Coronary artery (tissue), 2 donors: Measurements from ENCODE around the gene TERT.
"Not testable (repeated sequence)": the region's sequence is repeated elsewhere in the genome, so short reads cannot be mapped to it uniquely, and the experiment has no call there.

Source experiments
- DNase-seq: peaks from one replicate; pipeline ENCODE4 v3.0.0-alpha.2; 2017; ENCODE audit warnings: low spot score
- H3K27ac ChIP-seq, 2 donors: fragments of 200-600 bp; sonication (generic); one replicate each; pipeline ENCODE4 v1.5.1; 2016 to 2019
- H3K4me3 ChIP-seq: fragments of 200-600 bp; sonication (generic); 2 replicates; pipeline ENCODE4 v1.5.1; 2016; ENCODE audit warnings: mild to moderate bottlenecking, moderate library complexity
- CTCF ChIP-seq: fragments of 200-600 bp; sonication (generic); IDR thresholded peaks from one replicate; pipeline ENCODE4 v1.5.1; 2019; ENCODE audit warnings: antibody characterized with exemption

The TERT gene

DNA sequence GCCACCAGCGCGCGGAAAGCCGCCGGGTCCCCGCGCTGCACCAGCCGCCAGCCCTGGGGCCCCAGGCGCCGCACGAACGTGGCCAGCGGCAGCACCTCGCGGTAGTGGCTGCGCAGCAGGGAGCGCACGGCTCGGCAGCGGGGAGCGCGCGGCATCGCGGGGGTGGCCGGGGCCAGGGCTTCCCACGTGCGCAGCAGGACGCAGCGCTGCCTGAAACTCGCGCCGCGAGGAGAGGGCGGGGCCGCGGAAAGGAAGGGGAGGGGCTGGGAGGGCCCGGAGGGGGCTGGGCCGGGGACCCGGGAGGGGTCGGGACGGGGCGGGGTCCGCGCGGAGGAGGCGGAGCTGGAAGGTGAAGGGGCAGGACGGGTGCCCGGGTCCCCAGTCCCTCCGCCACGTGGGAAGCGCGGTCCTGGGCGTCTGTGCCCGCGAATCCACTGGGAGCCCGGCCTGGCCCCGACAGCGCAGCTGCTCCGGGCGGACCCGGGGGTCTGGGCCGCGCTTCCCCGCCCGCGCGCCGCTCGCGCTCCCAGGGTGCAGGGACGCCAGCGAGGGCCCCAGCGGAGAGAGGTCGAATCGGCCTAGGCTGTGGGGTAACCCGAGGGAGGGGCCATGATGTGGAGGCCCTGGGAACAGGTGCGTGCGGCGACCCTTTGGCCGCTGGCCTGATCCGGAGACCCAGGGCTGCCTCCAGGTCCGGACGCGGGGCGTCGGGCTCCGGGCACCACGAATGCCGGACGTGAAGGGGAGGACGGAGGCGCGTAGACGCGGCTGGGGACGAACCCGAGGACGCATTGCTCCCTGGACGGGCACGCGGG lies at the start of gene TERT:
TSS of gene TERT (minus strand) at position 234 of the 815 bp plus-strand sequence. CDS start at position 155, 79 bp downstream.
- no peak for TF ChIP-seq CTCF
- no peak for DNase-seq
- no peak within 1 kb of the TSS for H3K4me3 ChIP-seq

GRCh38 chr5:1343931-1344901 lies 49.3 kb upstream of the TERT start:
- TF ChIP-seq CTCF, result no peak
- no peak for DNase-seq
- Histone ChIP-seq H3K4me3 (peak overlapping the region; percentile 94), H3K27ac (peak overlapping the region in 1 of 2 donors; percentile 80)

More for the DNA sequence above, at the start of gene TERT:
- no peak within 1 kb of the TSS for H3K27ac ChIP-seq

DNA sequence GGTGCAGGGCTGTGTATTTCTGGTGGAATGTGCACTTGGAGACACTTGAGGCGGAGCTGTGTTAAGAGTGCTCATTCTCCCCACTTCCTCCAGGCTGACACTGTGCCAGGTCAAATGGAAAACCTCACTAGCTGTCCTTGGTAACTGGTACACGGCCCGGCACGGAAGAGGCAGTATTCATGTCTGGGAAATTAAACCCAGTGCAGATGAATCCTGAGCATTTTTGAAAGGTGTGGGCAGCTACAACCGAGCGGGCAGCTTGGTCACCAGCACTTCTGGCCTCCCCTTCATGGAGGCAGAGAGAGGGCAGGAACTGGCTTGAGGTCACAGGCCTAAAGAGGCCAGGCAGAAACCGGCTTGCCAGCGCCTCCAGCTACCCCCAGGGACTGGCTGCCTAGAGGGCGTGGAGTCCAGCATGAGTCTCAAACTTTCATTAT lies 48.5 kb upstream of the TERT start:
- DNase-seq, result no peak

GRCh38 chr5:1342711-1343110 lies 47.8 kb upstream of the TERT start:
- DNase-seq, H3K4me3 ChIP-seq, H3K27ac ChIP-seq: not testable (repeated sequence)

More for the DNA sequence above, 48.5 kb upstream of the TERT start:
- TF ChIP-seq CTCF, result no peak
- H3K4me3 ChIP-seq, result peak overlapping the region; percentile 94
- no peak overlapping the region for H3K27ac ChIP-seq

DNA sequence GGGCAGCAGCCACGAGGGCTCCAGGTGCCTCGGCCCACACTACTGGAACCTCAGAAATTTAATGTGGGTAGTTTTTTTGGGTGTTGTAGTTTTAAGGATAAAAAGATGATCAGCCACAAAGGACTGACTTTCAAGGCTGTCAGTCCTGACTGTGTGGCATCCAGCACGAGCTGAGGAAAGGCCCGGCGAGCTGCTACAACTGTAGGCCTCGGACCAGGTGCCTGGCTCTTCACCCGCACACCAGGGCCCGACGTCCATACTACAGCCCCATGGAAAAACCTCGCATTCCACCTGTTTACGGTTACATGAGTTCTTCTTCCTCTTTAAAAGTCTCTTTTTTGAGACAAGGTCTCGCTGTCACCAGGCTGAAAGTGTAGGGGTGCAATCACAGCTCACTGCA lies 47.4 kb upstream of the TERT start:
- DNase-seq, result no peak
- no peak overlapping the region for H3K27ac ChIP-seq
- TF ChIP-seq CTCF, result no peak
- no peak overlapping the region for H3K4me3 ChIP-seq

DNA sequence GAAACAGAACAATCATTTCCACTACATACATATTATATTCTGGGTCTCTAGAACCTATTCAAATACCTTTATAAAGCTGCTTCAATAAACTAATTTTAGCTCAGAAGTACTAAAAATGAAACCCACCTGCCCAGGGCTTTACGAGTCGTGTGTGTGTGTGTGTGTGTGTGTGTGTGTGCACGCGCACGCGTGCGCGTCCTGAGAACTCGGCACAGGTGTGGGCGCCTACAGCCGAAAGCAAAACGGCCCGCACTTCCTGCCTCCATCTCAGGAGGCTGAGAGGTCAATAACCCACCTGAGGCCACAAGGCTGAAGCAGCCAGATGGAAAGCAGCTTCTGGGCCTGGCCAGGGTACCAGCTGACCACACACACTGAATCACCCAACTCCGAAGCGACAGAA lies 47.0 kb upstream of the TERT start:
- DNase-seq, result no peak
- Histone ChIP-seq H3K27ac (no peak overlapping the region), H3K4me3 (no peak overlapping the region)
- no peak for TF ChIP-seq CTCF

DNA sequence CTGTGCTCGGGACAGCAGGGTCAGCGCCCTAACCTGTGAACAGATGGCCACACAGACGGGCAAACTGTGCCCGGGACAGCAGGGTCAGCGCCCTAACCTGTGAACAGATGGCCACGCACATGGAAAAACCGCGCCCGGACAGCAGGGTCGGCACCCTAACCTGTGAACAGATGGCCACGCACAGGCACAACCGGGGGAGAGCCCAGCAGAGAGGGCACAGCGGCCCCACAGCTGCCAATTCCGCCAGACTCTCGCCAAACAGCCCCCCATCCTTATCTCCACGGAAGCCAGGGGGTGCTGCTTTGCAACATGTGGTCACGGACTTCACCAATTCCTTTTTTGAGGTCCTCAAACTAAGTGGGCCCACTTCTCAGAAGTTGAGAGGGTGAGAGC lies 44.9 kb upstream of the TERT start:
- not testable (repeated sequence) for H3K27ac ChIP-seq, H3K4me3 ChIP-seq, DNase-seq

DNA sequence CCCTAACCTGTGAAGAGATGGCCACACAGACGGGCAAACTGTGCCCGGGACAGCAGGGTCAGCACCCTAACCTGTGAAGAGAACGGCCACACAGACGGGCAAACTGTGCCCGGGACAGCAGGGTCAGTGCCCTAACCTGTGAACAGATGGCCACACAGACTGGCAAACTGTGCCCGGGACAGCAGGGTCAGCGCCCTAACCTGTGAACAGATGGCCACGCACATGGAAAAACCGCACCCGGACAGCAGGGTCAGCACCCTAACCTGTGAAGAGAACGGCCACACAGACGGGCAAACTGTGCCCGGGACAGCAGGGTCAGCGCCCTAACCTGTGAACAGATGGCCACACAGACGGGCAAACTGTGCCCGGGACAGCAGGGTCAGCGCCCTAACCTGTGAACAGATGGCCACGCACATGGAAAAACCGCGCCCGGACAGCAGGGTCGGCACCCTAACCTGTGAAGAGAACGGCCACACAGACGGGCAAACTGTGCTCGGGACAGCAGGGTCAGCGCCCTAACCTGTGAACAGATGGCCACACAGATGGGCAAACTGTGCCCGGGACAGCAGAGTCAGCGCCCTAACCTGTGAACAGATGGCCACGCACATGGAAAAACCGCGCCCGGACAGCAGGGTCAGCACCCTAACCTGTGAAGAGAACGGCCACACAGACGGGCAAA lies 44.4 kb upstream of the TERT start:
- not testable (repeated sequence) for H3K4me3 ChIP-seq, DNase-seq, H3K27ac ChIP-seq
